ENCODE data around the gene KLRB1. TPM values are rescaled to one million over a fixed set of nuclear protein-coding genes. Genes with fewer than 3 reads are reported as not detected.
A peak's percentile ranks its signal among the peaks of the same experiment; 100 is the strongest.

KLRB1 gene
- not detected in 2 replicates for total RNA-seq (2014; rRNA removed; shearing (Covaris generic); ENCODE audit: low replicate concordance)

- Histone ChIP-seq H3K9me3 (ENCODE audit: low read length) (no peaks in the 10 kb centered on the region), H3K27ac (ENCODE audit: low read length) (no peak within 1 kb of the TSS), H3K4me3 (ENCODE audit: low read length) (no peak within 1 kb of the TSS), H2AFZ (ENCODE audit: low read length) (no peak within 1 kb of the TSS), H3K9ac (ENCODE audit: low read length) (no peak within 1 kb of the TSS), H3K4me1 (ENCODE audit: low read length) (no peaks in the 10 kb centered on the region), H4K20me1 (ENCODE audit: insufficient read depth, low read depth, low read length) (no peaks in the 10 kb centered on the region), H3K9me2 (replicated peaks; ENCODE audit: insufficient read depth, low read length) (no peaks in the 10 kb centered on the region), H3K36me3 (ENCODE audit: insufficient read depth, low read length) (no peaks in the 10 kb centered on the region), H3K27me3 (ENCODE audit: low read length) (no peaks in the 10 kb centered on the region), H3K79me2 (ENCODE audit: low read length) (no peaks in the 10 kb centered on the region), H3K4me2 (ENCODE audit: low read depth, low read length, poor library complexity, severe bottlenecking) (no peak within 1 kb of the TSS)
- no peak for DNase-seq
Measured at GRCh38 chr12:9607716-9608115, at the start of gene KLRB1. Gene KLRB1, minus strand, starts transcription at chr12:9607916. Its CDS starts 77 bp downstream, at chr12:9607839.

- Histone ChIP-seq H3K9me2 (replicated peaks; ENCODE audit: insufficient read depth, low read length) (no peaks in the 10 kb centered on the region), H3K9me3 (ENCODE audit: low read length) (no peaks in the 10 kb centered on the region), H4K20me1 (ENCODE audit: insufficient read depth, low read depth, low read length) (no peaks in the 10 kb centered on the region), H3K4me3 (ENCODE audit: low read length) (0 out of 2 replicates have a peak overlapping the region, but pooled peaks have one; percentile 64), H3K79me2 (ENCODE audit: low read length) (no peaks in the 10 kb centered on the region), H3K4me1 (ENCODE audit: low read length) (peaks cover 54% of the 10 kb centered on the region), H3K36me3 (ENCODE audit: insufficient read depth, low read length) (no peaks in the 10 kb centered on the region), H3K27ac (ENCODE audit: low read length) (peak overlapping the region; percentile 80), H3K27me3 (ENCODE audit: low read length) (no peaks in the 10 kb centered on the region), H3K9ac (ENCODE audit: low read length) (peak overlapping the region; percentile 11; the same call in 1 of the 2 replicates), H2AFZ (ENCODE audit: low read length) (no peak overlapping the region), H3K4me2 (ENCODE audit: low read depth, low read length, poor library complexity, severe bottlenecking) (peak overlapping the region; percentile 67)
- no peak for DNase-seq
Measured at GRCh38 chr12:9651265-9651729, 43.6 kb upstream of the KLRB1 start.

GRCh38 chr12:9650151-9650576, 42.4 kb upstream of the KLRB1 start:
- Histone ChIP-seq H3K9ac (ENCODE audit: low read length) (peak overlapping the region; percentile 68), H3K9me3 (ENCODE audit: low read length) (no peaks in the 10 kb centered on the region), H2AFZ (ENCODE audit: low read length) (no peak overlapping the region), H3K4me2 (ENCODE audit: low read depth, low read length, poor library complexity, severe bottlenecking) (peak overlapping the region; percentile 67), H4K20me1 (ENCODE audit: insufficient read depth, low read depth, low read length) (no peaks in the 10 kb centered on the region), H3K36me3 (ENCODE audit: insufficient read depth, low read length) (no peaks in the 10 kb centered on the region), H3K79me2 (ENCODE audit: low read length) (no peaks in the 10 kb centered on the region), H3K9me2 (replicated peaks; ENCODE audit: insufficient read depth, low read length) (no peaks in the 10 kb centered on the region), H3K4me1 (ENCODE audit: low read length) (peaks cover 54% of the 10 kb centered on the region), H3K4me3 (ENCODE audit: low read length) (peak overlapping the region; percentile 64), H3K27me3 (ENCODE audit: low read length) (no peaks in the 10 kb centered on the region), H3K27ac (ENCODE audit: low read length) (peak overlapping the region; percentile 80)
- DNase-seq = no peak

DNA sequence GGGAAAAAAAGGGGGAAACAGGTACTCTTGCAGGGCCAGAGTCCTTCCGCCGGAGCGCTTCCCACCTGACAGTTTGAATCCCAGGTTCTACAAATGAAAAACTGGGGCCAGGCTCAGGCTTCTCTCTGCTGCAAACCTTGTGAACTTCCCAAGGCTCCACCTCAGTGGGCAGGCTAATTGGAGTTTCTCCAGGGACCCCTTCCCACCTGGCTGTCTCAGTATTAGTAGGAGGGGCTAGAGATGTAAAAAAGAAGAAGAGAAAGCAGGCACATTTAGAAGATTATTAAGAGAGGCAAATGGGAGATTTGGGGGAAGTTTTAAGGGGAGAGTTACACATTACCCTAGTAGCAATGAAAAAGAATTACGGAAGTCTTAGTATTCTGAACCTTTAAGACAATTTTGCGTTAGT, 41.8 kb upstream of the KLRB1 start:
- peaks cover 54% of the 10 kb centered on the region for H3K4me1 ChIP-seq (ENCODE audit: low read length)
- peak; percentile 71 for DNase-seq
- H3K9me3 ChIP-seq (ENCODE audit: low read length) = no peaks in the 10 kb centered on the region
- H3K9me2 ChIP-seq (replicated peaks; ENCODE audit: insufficient read depth, low read length) = no peaks in the 10 kb centered on the region
- peak overlapping the region; percentile 68 for H3K9ac ChIP-seq (ENCODE audit: low read length)
- H3K27ac ChIP-seq (ENCODE audit: low read length) = peak overlapping the region; percentile 80
- no peaks in the 10 kb centered on the region for H3K79me2 ChIP-seq (ENCODE audit: low read length)
- peak overlapping the region; percentile 67 for H3K4me2 ChIP-seq (ENCODE audit: low read depth, low read length, poor library complexity, severe bottlenecking)
- H3K27me3 ChIP-seq (ENCODE audit: low read length) = no peaks in the 10 kb centered on the region
- no peak overlapping the region; the same call in 1 of the 2 replicates for H2AFZ ChIP-seq (ENCODE audit: low read length)
- peak overlapping the region; percentile 64 for H3K4me3 ChIP-seq (ENCODE audit: low read length)
- no peaks in the 10 kb centered on the region for H3K36me3 ChIP-seq (ENCODE audit: insufficient read depth, low read length)
- H4K20me1 ChIP-seq (ENCODE audit: insufficient read depth, low read depth, low read length) = no peaks in the 10 kb centered on the region

- no peaks in the 10 kb centered on the region for H3K36me3 ChIP-seq (ENCODE audit: insufficient read depth, low read length)
- no peaks in the 10 kb centered on the region for H3K9me2 ChIP-seq (replicated peaks; ENCODE audit: insufficient read depth, low read length)
- H2AFZ ChIP-seq (ENCODE audit: low read length) = peak overlapping the region; percentile 90; the same call in 1 of the 2 replicates
- H3K4me3 ChIP-seq (ENCODE audit: low read length) = peak overlapping the region; percentile 64
- H3K27ac ChIP-seq (ENCODE audit: low read length) = peak overlapping the region; percentile 80
- H3K9ac ChIP-seq (ENCODE audit: low read length) = peak overlapping the region; percentile 68
- H4K20me1 ChIP-seq (ENCODE audit: insufficient read depth, low read depth, low read length) = no peaks in the 10 kb centered on the region
- H3K79me2 ChIP-seq (ENCODE audit: low read length) = no peaks in the 10 kb centered on the region
- DNase-seq = peak; percentile 58
- H3K27me3 ChIP-seq (ENCODE audit: low read length) = no peaks in the 10 kb centered on the region
- H3K4me2 ChIP-seq (ENCODE audit: low read depth, low read length, poor library complexity, severe bottlenecking) = peak overlapping the region; percentile 67
- peaks cover 54% of the 10 kb centered on the region for H3K4me1 ChIP-seq (ENCODE audit: low read length)
- no peaks in the 10 kb centered on the region for H3K9me3 ChIP-seq (ENCODE audit: low read length)
Measured at GRCh38 chr12:9648701-9649531, 41.2 kb upstream of the KLRB1 start.

DNA sequence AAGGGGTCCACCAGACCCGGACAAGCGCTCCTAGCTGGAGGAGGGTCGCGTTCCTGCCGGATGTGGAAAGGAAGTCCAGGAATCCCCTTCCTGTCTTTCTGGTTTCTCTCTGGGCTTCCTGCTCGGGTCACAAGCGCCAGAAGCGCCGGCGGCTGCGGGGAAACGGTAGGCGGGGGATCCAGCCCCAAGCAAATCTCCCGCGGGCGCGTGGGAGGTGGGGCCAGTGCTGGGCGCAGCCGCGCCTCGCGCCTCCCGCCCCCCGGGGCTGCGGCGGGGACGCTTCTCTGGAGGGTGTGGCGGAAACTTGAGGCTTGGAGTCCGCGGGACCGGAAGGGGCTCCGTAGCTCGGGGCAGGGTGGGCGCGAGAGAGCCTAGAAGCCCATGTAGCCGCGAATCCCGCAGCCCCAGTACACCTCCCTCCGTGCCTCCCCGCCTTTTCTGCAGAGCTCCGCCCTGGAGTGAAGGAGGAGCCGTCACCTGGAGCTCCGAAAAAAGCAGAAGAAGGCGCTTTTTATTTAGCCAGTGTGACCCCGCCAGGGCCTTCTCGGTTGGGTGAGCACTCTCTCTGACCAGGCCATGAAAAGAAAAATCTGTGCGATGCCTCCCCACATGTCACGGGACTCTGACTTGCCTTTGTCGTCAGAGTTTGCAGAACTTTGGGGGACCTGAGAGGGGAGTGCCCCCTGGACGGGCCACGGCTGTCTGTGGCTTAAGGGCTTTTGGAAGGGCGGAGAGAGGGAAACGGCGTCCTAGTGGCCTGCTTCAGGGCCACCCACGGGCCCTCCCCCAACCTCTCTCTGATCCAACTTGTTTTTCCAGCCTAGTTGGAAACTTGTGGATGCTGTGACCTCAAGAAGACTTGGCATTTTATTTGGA, 40.3 kb upstream of the KLRB1 start:
- peak overlapping the region; percentile 80 for H3K27ac ChIP-seq (ENCODE audit: low read length)
- H3K4me3 ChIP-seq (ENCODE audit: low read length) = peak overlapping the region; percentile 64
- peak overlapping the region; percentile 68 for H3K9ac ChIP-seq (ENCODE audit: low read length)
- no peaks in the 10 kb centered on the region for H3K36me3 ChIP-seq (ENCODE audit: insufficient read depth, low read length)
- peaks cover 54% of the 10 kb centered on the region for H3K4me1 ChIP-seq (ENCODE audit: low read length)
- H3K4me2 ChIP-seq (ENCODE audit: low read depth, low read length, poor library complexity, severe bottlenecking) = peak overlapping the region; percentile 67
- peak; percentile 89 for DNase-seq
- H3K9me2 ChIP-seq (replicated peaks; ENCODE audit: insufficient read depth, low read length) = no peaks in the 10 kb centered on the region
- peak overlapping the region; percentile 90 for H2AFZ ChIP-seq (ENCODE audit: low read length)
- H3K27me3 ChIP-seq (ENCODE audit: low read length) = no peaks in the 10 kb centered on the region
- H3K79me2 ChIP-seq (ENCODE audit: low read length) = no peaks in the 10 kb centered on the region
- H3K9me3 ChIP-seq (ENCODE audit: low read length) = no peaks in the 10 kb centered on the region
- H4K20me1 ChIP-seq (ENCODE audit: insufficient read depth, low read depth, low read length) = no peaks in the 10 kb centered on the region

DNA sequence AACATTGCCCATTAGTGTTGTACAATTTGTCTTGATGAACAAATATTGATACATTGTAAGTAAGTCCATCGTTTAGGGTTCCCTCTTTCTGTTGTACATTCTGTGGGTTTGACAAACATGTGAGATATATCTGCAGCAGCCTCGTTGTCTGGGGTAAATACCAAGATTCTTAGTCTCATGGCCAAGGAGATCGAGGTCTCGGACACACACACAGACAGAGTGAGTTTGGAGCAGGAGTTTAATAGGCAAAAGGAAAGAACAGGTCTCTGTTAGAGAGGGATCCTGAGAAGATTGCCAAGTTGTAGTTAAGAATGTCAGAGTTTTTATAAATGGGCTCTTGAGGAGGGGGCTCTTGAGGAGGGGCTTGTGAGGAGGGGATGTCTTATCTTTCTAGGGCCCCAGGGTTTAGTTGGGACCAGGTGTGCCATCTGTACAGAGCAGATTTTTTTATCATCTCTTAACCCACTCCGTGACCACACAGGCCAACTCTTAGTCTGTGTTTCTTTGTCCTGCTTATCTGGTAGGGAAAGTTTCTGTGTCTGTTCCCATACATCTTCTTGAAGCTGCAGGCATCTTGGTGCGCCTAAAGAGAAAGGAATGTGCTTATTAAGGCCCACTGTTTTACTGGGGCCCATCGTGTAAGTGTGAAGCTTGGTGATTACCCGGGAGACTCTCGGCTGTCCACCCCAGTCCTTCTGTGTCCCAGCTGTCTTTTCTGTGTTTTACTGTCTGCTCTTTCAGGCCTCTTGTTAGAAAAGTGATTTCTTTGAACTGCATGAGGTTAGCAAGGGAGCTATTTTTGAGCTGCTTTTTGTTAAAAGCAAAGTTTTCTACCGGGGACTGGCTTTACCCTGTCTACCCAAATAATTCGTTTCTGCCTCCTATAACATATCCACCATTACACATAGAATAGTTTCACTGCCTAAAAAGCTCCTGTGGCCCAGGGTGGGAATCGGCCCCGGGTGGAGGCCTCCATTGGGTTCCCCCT, 39.4 kb upstream of the KLRB1 start:
- H3K9ac ChIP-seq (ENCODE audit: low read length) = peak overlapping the region; percentile 68
- no peaks in the 10 kb centered on the region for H3K9me3 ChIP-seq (ENCODE audit: low read length)
- H3K9me2 ChIP-seq (replicated peaks; ENCODE audit: insufficient read depth, low read length) = no peaks in the 10 kb centered on the region
- H3K27ac ChIP-seq (ENCODE audit: low read length) = peak overlapping the region; percentile 50
- peak overlapping the region; percentile 67 for H3K4me2 ChIP-seq (ENCODE audit: low read depth, low read length, poor library complexity, severe bottlenecking)
- no peaks in the 10 kb centered on the region for H3K79me2 ChIP-seq (ENCODE audit: low read length)
- no peak for DNase-seq
- no peaks in the 10 kb centered on the region for H3K27me3 ChIP-seq (ENCODE audit: low read length)
- H3K4me1 ChIP-seq (ENCODE audit: low read length) = peaks cover 51% of the 10 kb centered on the region
- H3K36me3 ChIP-seq (ENCODE audit: insufficient read depth, low read length) = no peaks in the 10 kb centered on the region
- H3K4me3 ChIP-seq (ENCODE audit: low read length) = peak overlapping the region; percentile 64
- no peaks in the 10 kb centered on the region for H4K20me1 ChIP-seq (ENCODE audit: insufficient read depth, low read depth, low read length)
- peak overlapping the region; percentile 90 for H2AFZ ChIP-seq (ENCODE audit: low read length)

All from Karpas-422 (cell line).